GM18498 (cell line): ENCODE measurements around the gene LARGE1.
"Not testable (repeated sequence)": the region's sequence is repeated elsewhere in the genome, so short reads cannot be mapped to it uniquely, and the experiment has no call there.

Experiments used
- ATAC-seq: cut with Tn5 transposase; IDR thresholded peaks from one replicate; pipeline ENCODE4 v1.9.1; 2021; ENCODE audit warnings: mild to moderate bottlenecking, moderate library complexity; ENCODE audit not compliant: unreplicated experiment

Gene LARGE1

DNA sequence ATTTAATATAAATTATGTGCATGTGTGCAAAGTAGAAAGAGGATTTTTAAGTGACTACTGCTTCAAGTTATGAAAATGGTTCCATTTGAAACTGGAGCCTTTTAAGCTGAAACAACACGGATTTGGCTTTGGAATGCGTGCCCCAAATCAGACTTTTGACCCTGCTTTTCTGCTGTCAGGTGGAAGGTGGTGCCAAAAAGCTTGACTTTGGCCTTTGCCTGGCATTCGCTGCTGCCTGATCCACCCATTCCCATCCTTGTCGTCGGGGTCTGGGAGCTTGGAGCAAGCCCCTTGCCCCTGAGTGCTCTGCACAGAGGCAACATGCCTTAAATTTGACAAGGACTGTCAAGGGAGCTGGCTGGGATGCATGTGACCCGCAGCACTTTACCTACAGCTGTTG is 526.8 kb downstream of the LARGE1 start:
- ATAC-seq, result no peak

DNA sequence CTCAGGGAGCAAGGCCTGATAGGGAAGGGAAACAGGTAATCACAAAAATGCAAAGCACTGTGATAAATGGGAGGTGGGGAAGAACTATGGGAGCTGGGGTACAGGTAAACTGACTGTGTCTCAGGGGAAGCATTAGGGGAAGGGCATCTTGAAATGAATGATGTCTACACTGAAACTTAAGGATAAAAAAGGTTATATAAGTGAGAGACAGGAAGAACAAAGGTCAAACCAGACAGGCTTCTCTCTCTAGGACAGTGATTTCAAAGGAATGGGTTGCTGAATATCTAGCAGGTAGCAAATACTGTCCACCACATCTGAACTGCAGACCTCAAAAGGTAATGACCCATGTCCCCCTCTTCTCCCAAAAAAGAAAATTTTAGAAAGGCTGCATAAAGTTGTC is 529.0 kb downstream of the LARGE1 start:
- no peak for ATAC-seq

DNA sequence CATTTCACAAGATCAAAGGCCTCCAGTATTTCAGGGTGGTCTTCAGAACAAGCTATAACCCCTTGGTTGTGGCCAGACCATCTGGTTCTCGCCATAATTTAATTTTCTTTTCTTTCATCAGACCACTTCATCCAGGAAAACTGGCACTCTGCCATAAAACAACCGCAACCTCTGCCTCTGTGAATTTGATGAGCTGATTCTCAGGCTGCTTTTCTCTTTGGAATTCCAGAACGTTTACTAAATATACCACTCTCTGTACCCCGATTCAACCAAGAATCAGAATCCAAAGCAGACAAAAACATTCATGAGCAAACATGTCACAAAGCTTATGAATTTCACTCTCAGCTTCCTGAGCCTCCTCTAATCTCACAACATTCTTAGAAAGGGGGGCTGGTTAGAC is 530.3 kb downstream of the LARGE1 start:
- ATAC-seq, result no peak

DNA sequence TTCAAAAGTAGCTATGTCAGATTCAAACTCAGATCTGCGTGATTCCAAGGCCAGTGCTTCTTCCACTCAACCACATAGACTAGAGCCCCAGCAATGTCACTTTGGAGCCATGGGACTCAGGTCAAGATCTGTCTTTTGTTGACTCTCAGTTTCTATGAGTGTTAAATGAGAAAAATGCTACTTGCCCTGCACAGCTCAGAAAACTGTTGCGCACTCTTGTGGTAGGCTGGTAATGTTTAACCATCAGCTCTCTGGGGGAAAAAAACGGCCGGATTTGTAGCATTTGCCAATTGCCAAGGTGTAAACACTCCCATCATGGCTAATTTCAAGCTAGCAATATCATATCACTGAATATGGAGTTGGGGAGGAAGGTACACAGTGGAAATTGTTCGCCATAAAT is 534.0 kb downstream of the LARGE1 start:
- ATAC-seq, result no peak

DNA sequence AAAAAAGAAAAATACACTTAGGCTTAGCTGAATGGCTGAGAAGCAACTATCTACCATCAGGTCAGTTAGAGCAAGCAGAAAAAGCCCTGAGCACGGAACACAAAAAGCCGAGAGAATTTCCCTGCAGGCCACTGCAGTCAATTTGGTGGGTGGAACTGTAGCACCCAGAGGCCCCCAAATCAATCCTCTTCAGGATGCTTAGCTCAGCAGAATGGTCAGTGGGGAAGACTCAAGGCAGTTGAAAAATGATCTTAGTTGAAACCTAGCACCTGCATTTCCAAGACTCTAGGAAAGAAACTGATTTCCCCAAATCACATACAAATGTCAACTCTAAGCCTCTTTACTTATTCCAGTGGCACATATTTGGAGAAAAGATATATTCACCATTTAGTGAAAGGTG is 534.7 kb downstream of the LARGE1 start:
- no peak for ATAC-seq

DNA sequence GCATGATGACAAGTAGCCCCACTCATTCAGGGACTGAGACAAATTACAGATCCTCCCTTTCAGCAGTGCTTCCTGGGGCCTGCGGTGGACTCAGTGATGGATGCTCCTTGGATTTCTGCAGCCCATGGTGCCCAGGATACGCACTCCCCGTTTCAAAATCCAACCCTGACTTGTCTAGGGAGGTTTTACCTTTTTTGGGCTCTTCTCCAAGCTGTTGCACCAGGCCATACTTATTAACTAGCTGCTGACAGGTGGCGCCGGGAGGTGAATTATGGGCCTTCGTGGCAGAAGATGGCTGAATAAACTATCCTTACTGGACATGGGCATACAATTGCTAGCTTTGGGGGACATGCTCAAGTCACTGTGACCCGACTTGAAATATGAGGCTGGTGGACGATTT is 537.8 kb downstream of the LARGE1 start:
- no peak for ATAC-seq

DNA sequence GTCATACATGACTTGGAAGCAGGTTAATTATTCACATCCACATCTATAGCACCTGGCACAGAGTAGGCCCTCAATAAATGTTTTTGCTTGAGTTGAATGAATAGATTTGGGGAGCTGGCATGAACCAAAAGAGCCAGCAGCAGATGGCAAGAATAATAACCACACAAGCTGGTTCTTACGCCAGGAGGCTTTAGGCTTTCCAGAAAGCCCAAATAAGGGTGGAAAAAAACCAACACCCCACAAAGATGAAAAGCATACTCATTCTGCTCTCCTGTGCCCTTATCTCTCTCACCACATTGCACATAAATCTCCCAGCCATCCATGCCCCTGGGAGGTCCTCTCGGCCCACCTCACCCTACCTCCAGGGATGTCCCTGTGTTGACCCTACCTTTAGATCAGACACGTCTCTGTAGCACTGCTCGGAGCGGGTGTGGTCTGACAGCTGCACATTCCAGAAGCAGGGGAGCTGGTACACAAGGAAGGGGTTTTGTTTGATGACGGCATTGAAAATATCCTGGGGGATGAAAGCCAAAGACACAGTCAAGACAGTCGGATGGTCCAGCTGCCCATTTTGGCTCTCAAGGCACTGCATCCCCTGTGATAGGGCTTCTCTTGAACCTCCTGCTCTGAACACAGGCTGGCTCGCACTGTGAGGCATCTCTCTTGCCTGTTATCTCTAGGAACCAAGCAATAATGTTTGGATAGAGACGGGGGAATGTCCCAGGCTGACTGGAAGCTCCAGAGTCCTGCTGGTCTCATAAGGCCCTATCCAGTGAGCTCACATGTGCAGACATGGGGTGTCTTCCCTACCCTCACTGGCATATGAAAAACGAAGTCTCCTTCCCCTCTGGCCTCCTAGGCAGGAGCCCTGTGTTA is 538.5 kb downstream of the LARGE1 start:
- no peak for ATAC-seq

DNA sequence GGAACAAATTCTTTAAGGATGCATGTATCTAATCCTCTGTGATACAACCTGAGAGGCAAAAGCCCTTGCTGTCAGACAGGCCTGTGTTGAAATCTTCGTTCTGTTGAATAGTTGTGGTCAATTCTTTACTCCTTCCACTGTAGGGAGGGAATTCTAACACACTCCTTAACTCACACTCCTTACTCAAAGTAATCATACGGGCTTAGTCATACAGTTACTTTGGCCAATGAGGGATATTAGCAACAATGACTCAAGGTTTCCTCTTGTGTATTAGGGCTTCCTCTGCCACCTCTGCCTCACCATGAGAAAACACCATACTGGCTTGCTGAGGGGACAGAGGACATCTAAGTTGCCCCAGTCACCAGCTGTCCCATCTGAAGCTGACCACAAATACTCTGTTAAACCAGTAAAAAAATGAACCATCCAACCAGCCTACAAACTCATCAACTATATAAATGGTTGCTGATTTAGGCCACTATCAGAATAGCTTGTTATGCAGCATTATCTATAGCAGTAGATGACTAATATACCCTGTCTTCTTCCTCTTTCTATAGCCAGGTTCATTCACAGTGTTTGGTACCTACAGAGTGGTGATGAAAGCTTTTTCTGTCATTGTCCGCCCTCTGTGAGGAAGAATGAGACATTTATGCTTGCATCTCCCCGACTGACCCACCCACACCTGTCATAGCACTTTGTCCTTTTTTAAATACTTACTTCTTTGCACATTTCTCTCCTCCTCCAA is 539.3 kb downstream of the LARGE1 start:
- no peak for ATAC-seq

DNA sequence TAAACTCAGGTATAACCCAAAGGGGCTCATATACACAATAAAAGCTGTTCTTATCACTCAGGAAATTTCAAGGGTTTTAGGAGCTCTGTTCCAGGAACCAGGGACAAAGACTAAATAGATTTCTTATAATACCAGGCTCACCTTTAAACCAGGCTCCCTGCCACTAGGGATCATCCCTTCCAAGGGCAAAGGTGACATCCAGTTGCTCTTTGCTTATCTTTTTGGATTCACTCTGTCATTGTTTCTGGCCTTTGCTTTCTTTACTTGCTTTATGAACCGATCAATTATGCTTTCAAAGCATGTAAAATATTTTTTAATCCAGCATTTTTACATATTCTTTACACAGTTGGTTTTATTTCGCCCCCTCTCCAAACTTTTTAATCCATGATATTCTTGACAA is 540.4 kb downstream of the LARGE1 start:
- ATAC-seq, result no peak

DNA sequence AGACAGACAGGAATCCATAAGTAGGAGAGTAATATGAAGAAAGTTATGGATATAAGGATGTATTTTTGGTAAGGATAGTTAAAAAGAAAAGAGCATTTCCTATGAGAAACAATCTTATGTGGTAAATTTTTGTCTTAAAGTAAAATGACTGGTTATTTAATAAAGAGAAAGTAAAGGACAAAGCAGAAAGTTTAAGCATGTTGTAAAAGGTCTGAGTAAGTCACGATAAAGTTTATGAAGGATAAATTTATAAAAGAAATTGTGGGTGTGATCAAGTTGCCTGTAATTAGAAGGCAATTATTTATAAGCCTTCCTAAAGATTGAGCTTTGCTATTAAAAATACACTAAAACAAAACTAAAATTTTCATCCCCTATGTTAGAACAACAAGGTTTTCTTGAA is 547.4 kb downstream of the LARGE1 start:
- ATAC-seq, result no peak

DNA sequence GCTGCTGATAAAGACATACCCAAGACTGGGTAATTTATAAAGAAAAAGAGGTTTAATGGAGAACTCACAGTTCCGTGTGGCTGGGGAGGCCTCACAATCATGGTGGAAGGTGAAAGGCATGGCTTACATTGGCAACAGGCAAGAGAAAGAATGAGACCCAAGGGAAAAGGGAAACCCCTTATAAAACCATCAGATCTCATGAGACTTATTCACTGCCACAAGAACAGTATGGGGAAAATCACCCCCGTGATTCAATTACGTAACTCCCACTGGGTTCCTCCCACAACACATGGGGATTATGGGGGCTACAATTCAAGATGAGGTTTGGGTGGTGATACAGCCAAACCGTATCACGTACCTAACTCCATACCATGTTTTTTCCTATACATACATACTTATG is 557.0 kb downstream of the LARGE1 start:
- ATAC-seq, result not testable (repeated sequence)

DNA sequence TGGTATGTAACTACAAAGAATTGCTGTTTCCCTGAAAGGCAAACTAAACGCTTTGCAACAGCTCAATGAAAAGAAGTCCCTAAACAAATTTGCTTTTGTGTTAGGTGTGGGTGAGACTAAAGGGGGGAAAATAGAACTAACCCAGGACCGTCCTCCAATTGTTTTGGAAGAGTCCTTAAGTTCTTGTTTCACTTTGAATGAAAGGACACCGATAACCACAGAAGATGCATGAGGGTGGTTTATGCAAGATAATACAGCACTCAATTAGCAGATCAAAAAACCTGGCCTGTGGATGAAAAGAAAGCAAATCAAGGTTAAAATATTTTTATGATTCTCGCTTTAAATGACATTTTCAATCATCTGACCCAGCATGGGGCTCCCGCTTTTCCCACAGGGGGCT is 557.6 kb downstream of the LARGE1 start:
- no peak for ATAC-seq

DNA sequence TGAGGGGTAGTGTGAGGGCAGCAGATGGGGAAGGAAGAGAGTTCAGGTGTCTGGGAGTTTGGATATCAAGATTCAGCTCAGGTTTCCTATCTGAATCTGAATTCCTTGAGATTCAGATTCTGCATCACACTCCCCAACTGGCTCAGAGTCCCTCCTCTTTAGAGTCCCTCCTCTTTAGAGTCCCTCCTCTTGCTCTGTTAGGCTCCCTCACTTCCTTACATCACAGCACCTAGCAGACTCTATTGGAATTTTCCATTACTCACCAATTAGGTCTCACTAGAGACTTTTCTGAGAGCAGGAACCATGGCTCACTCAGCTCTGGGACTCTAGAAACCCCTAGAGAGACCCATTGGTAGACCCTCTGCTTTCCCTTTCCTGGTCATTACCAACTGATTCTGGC is 558.7 kb downstream of the LARGE1 start:
- no peak for ATAC-seq

DNA sequence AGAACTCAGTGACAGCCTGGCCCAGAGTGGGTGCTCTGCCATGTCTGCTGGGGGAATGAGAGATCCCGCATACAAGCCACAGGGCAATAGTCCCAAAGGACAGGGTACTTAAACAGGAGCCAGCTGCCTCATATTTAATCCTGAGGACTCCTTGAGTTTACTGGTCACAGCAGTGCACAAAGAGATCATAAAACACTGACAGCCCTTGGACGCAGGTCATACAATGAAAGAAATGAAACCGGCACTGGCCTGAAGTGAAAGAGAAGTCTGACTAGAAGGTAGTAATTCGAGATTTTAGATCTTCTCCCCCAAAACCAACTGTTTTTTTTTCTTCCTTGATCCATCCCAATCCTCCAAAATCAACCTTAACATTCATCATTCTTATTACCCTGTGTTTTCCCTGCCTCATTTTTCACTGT is 562.3 kb downstream of the LARGE1 start:
- no peak for ATAC-seq

DNA sequence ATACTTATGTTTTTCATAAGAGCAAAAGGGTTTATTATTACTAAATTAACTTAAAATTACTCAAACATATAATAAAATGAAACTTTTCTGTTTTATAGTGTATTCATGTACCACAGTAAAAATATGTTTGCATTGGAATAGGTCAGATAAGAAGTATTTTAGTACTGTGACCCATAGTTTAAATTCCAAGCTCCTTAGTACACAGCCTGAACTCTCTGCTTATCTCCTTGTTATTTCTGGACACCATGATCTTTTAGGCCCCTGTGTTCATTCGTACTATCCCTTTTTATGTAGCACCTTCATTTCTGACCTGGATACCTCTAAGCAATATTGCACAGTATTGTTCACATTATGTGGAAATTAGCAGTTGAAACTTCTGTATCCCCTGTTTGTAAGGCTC is 565.3 kb downstream of the LARGE1 start:
- no peak for ATAC-seq

DNA sequence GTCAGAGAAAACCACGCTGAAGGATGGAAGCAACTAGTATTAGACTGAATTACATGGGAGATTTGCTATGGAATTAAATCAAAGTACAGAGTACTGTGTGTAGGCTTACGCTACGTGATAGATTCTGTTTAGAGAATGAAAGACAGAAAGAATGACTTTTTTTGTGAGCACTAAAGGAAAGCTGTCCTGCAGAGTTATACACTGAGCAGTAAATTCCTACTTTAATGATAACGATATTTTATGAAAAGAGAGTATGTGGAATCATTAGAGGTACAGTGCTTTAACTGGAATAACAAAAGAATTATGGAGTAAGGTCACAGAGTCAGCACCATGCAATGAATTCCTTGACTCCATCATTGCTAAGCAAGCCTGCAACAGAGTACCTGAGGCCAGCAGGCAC is 566.8 kb downstream of the LARGE1 start:
- no peak for ATAC-seq

DNA sequence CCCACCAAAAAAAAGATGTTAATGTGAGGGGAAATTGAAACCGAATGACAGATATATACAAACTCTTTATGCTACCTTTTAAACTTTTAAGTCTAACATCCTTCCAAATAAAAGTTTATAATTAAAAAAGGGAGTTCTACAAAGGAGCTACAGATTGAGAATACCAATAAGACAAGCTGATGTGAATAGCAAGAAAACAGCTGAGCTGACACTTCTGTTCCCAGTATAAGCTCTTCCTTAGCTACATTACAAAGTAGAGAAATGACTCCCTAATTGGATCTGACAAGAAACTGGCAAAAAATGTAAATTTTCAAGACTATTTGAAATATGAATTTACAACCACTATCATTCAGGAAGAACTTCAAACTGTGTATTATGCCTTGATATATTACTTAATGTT is 567.5 kb downstream of the LARGE1 start:
- ATAC-seq, result no peak

DNA sequence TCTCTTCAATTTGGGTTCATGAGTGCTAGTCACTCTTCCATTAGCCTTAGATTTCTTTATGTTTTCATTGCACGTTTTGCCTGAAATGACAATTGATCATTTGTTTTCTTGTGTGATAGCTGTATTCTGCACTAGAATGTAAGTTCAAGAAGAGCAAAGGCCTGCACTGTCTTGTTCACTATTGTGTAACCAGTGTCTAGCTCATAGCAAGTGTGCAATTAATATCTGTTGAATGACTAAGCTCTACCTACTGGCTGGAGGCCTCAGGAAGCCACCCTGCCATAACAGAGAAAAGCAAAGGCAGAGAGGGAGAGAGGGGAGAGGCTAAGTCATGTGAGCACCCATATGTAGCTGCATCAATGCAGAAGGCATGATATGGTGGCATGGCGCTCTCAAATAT is 569.3 kb downstream of the LARGE1 start:
- no peak for ATAC-seq

DNA sequence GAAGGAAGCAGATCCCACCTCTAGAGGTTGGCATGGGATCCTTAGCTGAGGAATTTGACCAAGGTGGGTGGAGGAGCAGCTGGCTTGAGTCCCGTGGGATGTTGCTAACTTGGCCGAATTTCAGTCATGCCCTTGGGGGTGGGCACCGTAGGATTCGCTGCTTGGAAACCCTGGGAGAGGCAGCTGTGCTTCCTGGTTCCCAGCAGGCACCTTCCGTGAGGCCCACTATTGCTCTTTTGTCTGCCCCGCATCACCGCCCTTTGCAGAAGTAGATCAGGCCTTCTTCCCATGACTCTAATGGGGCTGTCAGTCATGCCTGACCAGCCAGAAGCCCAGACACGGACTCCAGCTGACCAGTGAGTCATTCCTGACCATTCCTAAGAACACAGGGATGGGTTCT is 569.8 kb downstream of the LARGE1 start:
- ATAC-seq, result no peak

DNA sequence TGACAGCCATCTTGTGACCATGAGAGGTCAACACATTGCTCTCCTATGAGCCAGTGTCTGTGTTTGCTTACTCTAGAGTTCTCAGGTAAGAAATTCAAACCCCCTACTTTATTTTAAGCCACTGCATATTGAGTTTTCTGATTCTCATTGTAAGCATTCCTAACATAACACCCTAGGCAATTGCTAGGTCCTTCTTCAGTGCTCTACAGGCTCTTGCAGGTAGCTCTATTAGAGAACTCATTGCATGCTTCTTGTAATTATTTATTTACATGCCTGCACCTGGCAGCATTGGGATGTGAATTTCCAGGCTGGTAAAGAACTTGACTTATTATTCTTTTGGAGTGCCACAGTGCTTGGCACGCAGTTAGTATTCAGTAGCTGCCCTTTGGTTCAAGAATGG is 573.3 kb downstream of the LARGE1 start:
- ATAC-seq, result no peak

DNA sequence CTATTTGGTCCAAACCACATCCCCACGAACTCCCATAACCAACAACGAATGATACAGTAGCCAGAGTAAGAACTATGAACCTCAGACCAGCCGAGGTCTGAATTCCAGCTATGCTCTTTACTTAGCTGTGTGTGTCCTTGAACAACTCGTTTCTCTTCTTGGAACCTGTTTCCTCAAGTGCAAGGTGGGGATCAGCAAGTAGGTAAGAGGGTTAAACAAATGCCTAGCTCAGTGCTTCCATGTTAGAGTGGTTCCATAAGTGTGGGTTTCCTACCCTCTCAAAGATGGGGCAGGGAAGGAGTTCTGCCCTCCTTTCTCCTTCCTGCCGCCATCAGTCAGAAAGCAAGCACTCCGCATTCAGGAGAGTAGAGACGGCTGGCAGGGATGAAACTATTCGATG is 578.7 kb downstream of the LARGE1 start:
- ATAC-seq, result no peak

DNA sequence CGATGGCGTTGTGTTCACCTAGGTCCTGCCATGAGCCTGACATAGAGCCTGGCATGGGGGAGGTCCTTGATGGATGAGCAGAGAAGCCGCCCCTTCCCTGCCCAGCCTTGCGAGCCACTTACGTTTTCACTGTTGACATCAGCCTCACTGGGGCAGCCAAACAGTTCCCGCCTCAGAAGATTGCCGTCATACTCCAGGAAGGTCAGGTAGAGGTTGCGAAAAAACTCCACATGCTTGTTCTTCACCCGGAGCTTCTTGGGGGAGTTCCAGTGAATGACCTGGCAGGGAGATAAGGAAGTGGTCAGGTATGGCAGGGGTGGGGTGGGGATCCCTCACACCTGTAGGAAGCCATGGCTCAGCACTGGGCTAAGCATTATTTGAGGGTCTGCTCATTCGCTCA is 582.8 kb downstream of the LARGE1 start:
- no peak for ATAC-seq
